ENCODE measurements around the gene EFHD2.
"Not testable (repeated sequence)": the region's sequence is repeated elsewhere in the genome, so short reads cannot be mapped to it uniquely, and the experiment has no call there.

The EFHD2 gene

GRCh38 chr1:15468145-15468544 is 58.5 kb downstream of the EFHD2 start:
- Histone ChIP-seq H3K36me3 (ENCODE audit: control insufficient read depth in 2 of 2, insufficient read depth in 2 of 2, low read length in 2 of 2) (no peaks in the 10 kb centered on the region), H3K4me3 (ENCODE audit: low read length in 2 of 2) (no peak overlapping the region), H3K9me3 (ENCODE audit: control insufficient read depth in 2 of 2, low read length in 2 of 2) (no peaks in the 10 kb centered on the region), H3K4me1 (ENCODE audit: control insufficient read depth, insufficient read depth, low read length) (peaks cover 11% of the 10 kb centered on the region), H3K9ac (ENCODE audit: low read length in 2 of 2) (no peak overlapping the region), H3K27me3 (ENCODE audit: control insufficient read depth in 1 of 2, insufficient read depth in 2 of 2, low read length in 2 of 2) (no peaks in the 10 kb centered on the region), H3K27ac (ENCODE audit: low read length) (no peak overlapping the region)

DNA sequence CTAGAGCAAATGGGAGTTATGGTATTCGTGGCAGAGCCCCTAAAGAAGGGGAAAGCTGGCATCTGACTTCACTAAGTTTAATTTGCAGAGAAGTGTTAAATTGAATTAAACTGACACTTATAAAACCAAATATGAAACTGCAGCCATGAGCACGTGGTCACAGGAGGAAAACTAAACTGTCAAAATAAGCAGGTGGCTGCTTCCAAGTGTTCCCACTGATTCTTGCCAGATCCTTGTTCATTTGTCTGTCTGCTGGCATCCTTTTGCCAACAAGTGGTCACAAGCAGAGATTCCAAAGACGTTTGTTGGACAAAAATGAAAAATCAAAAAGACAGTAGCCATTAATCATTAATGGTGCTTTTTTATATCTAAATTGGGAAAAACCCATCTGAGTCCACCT is 59.7 kb downstream of the EFHD2 start:
- Histone ChIP-seq H3K27ac (ENCODE audit: low read length) (peak overlapping the region; percentile 18), H3K9ac (ENCODE audit: low read length in 2 of 2) (no peak overlapping the region), H3K27me3 (ENCODE audit: control insufficient read depth in 1 of 2, insufficient read depth in 2 of 2, low read length in 2 of 2) (no peaks in the 10 kb centered on the region)

DNA sequence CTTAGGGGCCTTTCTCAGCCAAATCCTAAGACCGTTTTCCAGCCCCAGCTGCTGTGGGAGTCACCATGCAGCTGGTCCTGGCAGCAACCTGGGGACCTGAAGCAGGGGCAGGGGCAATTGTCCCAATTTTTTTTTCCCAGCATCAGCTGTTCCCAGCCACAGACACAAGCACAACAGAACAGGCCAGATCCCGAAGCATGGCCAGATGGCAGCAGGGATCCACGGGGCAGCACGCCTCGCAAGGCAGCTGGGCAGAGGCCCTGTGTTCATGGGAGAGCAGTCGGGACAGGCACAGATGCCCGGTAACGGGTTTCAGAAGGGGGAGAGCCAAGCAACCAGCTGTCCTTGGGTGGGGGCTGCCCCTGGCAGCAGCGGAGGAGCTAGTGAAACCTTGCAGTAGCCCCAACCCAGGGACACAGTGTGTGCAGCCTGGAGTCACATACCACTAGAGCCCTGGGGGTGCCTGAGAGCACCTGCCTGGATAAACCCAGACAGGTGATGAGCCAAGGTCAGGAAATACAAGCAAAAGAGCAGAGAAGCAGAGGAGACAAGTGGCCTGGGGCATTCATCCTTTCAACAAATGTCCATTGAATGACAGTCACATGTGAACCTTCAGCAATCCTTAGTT is 60.2 kb downstream of the EFHD2 start:
- H3K4me3 ChIP-seq (ENCODE audit: low read length in 2 of 2); H3K36me3 ChIP-seq (ENCODE audit: control insufficient read depth in 2 of 2, insufficient read depth in 2 of 2, low read length in 2 of 2); H3K9ac ChIP-seq (ENCODE audit: low read length in 2 of 2); H3K9me3 ChIP-seq (ENCODE audit: control insufficient read depth in 2 of 2, low read length in 2 of 2); H3K27me3 ChIP-seq (ENCODE audit: control insufficient read depth in 1 of 2, insufficient read depth in 2 of 2, low read length in 2 of 2): not testable (repeated sequence)
- Histone ChIP-seq H3K4me1 (ENCODE audit: control insufficient read depth, insufficient read depth, low read length) (peaks cover 11% of the 10 kb centered on the region), H3K27ac (ENCODE audit: low read length) (peak overlapping the region; percentile 18)

More for the DNA sequence above, 59.7 kb downstream of the EFHD2 start:
- peaks cover 11% of the 10 kb centered on the region for H3K4me1 ChIP-seq (ENCODE audit: control insufficient read depth, insufficient read depth, low read length)
- no peak overlapping the region for H3K4me3 ChIP-seq (ENCODE audit: low read length in 2 of 2)
- H3K9me3 ChIP-seq (ENCODE audit: control insufficient read depth in 2 of 2, low read length in 2 of 2): no peaks in the 10 kb centered on the region
- H3K36me3 ChIP-seq (ENCODE audit: control insufficient read depth in 2 of 2, insufficient read depth in 2 of 2, low read length in 2 of 2): no peaks in the 10 kb centered on the region

- H3K36me3 ChIP-seq (ENCODE audit: control insufficient read depth in 2 of 2, insufficient read depth in 2 of 2, low read length in 2 of 2); H3K9me3 ChIP-seq (ENCODE audit: control insufficient read depth in 2 of 2, low read length in 2 of 2); H3K4me3 ChIP-seq (ENCODE audit: low read length in 2 of 2); H3K9ac ChIP-seq (ENCODE audit: low read length in 2 of 2); H3K27ac ChIP-seq (ENCODE audit: low read length); H3K27me3 ChIP-seq (ENCODE audit: control insufficient read depth in 1 of 2, insufficient read depth in 2 of 2, low read length in 2 of 2): not testable (repeated sequence)
- H3K4me1 ChIP-seq (ENCODE audit: control insufficient read depth, insufficient read depth, low read length): peaks cover 11% of the 10 kb centered on the region
Measured at GRCh38 chr1:15471067-15471466, 61.4 kb downstream of the EFHD2 start.

DNA sequence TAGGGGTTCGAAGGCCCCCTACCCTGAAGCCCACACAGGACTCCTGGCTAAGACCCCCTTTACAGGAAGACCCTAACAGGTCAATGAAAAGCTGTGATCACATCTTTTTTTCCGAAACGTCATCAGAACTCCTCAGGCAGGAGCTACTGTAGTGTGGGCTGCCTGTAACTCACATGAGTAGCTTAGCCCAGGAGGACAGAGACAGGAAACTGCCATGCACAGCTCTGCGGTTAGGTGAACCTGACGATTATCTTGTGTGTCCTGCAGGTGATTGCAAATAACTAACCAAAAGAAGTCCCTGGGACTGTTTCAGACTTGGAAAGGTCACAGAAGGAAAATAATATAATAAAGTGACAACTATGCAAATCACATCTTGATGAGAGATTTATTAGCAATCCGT is 62.0 kb downstream of the EFHD2 start:
- not testable (repeated sequence) for H3K27me3 ChIP-seq (ENCODE audit: control insufficient read depth in 1 of 2, insufficient read depth in 2 of 2, low read length in 2 of 2); H3K4me3 ChIP-seq (ENCODE audit: low read length in 2 of 2); H3K9me3 ChIP-seq (ENCODE audit: control insufficient read depth in 2 of 2, low read length in 2 of 2); H3K36me3 ChIP-seq (ENCODE audit: control insufficient read depth in 2 of 2, insufficient read depth in 2 of 2, low read length in 2 of 2); H3K9ac ChIP-seq (ENCODE audit: low read length in 2 of 2); H3K27ac ChIP-seq (ENCODE audit: low read length)
- peaks cover 11% of the 10 kb centered on the region for H3K4me1 ChIP-seq (ENCODE audit: control insufficient read depth, insufficient read depth, low read length)

- H3K9ac ChIP-seq (ENCODE audit: low read length in 2 of 2): no peak overlapping the region
- H3K4me1 ChIP-seq (ENCODE audit: control insufficient read depth, insufficient read depth, low read length): peaks cover 11% of the 10 kb centered on the region
Measured at GRCh38 chr1:15472587-15472986, 62.9 kb downstream of the EFHD2 start.

GRCh38 chr1:15475752-15476314 is 66.1 kb downstream of the EFHD2 start, which contains the start of gene CELA2B:
Gene CELA2B, plus strand, starts transcription at chr1:15476104. Its CDS starts 22 bp downstream, at chr1:15476126.
- Histone ChIP-seq H3K27me3 (ENCODE audit: control insufficient read depth in 1 of 2, insufficient read depth in 2 of 2, low read length in 2 of 2) (no peaks in the 10 kb centered on the region), H3K9ac (ENCODE audit: low read length in 2 of 2) (no peak within 1 kb of the TSS), H3K27ac (ENCODE audit: low read length) (no peak within 1 kb of the TSS), H3K36me3 (ENCODE audit: control insufficient read depth in 2 of 2, insufficient read depth in 2 of 2, low read length in 2 of 2) (no peaks in the 10 kb centered on the region), H3K4me1 (ENCODE audit: control insufficient read depth, insufficient read depth, low read length) (no peaks in the 10 kb centered on the region), H3K4me3 (ENCODE audit: low read length in 2 of 2) (no peak within 1 kb of the TSS), H3K9me3 (ENCODE audit: control insufficient read depth in 2 of 2, low read length in 2 of 2) (no peaks in the 10 kb centered on the region)

More at GRCh38 chr1:15472587-15472986, 62.9 kb downstream of the EFHD2 start:
- H3K27ac ChIP-seq (ENCODE audit: low read length): no peak overlapping the region
- H3K27me3 ChIP-seq (ENCODE audit: control insufficient read depth in 1 of 2, insufficient read depth in 2 of 2, low read length in 2 of 2): no peaks in the 10 kb centered on the region
- H3K36me3 ChIP-seq (ENCODE audit: control insufficient read depth in 2 of 2, insufficient read depth in 2 of 2, low read length in 2 of 2): no peaks in the 10 kb centered on the region
- H3K9me3 ChIP-seq (ENCODE audit: control insufficient read depth in 2 of 2, low read length in 2 of 2): no peaks in the 10 kb centered on the region
- no peak overlapping the region for H3K4me3 ChIP-seq (ENCODE audit: low read length in 2 of 2)

DNA sequence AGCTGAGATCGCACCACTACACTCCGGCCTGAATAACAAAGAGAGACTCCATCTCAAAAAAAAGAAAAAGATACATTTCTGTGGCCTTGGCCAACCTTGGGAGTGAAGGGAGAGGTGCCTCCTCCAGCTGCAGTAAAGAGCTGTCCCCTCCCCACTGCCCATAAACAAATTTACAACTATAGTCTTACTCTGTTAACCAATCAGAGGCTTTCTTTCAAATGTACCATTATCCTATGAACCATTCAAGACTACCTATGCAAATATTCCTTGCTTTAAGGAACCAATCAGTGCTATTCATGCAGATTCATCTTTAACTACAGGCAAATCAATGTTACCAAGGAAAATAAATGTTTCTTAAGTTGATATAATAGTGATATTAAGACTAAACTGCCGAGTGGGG is 67.2 kb downstream of the EFHD2 start:
- Histone ChIP-seq H3K4me3 (ENCODE audit: low read length in 2 of 2) (no peak overlapping the region), H3K36me3 (ENCODE audit: control insufficient read depth in 2 of 2, insufficient read depth in 2 of 2, low read length in 2 of 2) (no peaks in the 10 kb centered on the region), H3K4me1 (ENCODE audit: control insufficient read depth, insufficient read depth, low read length) (no peaks in the 10 kb centered on the region), H3K9me3 (ENCODE audit: control insufficient read depth in 2 of 2, low read length in 2 of 2) (no peaks in the 10 kb centered on the region), H3K27ac (ENCODE audit: low read length) (no peak overlapping the region), H3K9ac (ENCODE audit: low read length in 2 of 2) (no peak overlapping the region), H3K27me3 (ENCODE audit: control insufficient read depth in 1 of 2, insufficient read depth in 2 of 2, low read length in 2 of 2) (no peaks in the 10 kb centered on the region)

DNA sequence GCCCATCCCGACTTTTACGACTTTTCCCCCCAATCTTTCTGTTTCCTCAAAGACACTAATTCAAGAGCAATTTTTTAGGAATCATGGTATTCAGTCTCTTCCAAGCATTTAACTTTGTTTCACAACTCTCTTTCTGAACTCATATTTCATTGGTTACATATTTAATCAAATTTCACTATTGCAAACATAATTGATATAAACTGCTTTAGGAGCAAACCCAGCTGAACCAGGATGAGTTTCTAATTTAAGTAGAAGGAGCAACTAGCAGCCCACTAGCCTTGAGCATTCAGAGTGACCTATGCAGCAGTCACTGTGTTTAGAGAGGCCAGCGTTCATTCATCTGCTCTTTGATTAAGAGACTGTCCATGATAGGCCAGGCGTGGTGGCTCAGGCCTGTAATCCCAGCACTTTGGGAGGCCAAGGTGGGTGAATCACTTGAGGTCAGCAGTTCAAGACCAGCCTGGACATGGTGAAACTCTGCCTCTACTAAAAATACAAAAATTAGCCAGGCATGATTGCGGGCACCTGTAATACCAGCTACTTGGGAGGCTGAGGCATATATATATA is 68.0 kb downstream of the EFHD2 start:
- Histone ChIP-seq H3K9ac (ENCODE audit: low read length in 2 of 2) (no peak overlapping the region), H3K9me3 (ENCODE audit: control insufficient read depth in 2 of 2, low read length in 2 of 2) (no peaks in the 10 kb centered on the region), H3K4me3 (ENCODE audit: low read length in 2 of 2) (no peak overlapping the region), H3K4me1 (ENCODE audit: control insufficient read depth, insufficient read depth, low read length) (no peaks in the 10 kb centered on the region), H3K36me3 (ENCODE audit: control insufficient read depth in 2 of 2, insufficient read depth in 2 of 2, low read length in 2 of 2) (no peaks in the 10 kb centered on the region), H3K27ac (ENCODE audit: low read length) (no peak overlapping the region), H3K27me3 (ENCODE audit: control insufficient read depth in 1 of 2, insufficient read depth in 2 of 2, low read length in 2 of 2) (no peaks in the 10 kb centered on the region)
